ENCODE results near the gene INPP5B.

INPP5B gene

DNA sequence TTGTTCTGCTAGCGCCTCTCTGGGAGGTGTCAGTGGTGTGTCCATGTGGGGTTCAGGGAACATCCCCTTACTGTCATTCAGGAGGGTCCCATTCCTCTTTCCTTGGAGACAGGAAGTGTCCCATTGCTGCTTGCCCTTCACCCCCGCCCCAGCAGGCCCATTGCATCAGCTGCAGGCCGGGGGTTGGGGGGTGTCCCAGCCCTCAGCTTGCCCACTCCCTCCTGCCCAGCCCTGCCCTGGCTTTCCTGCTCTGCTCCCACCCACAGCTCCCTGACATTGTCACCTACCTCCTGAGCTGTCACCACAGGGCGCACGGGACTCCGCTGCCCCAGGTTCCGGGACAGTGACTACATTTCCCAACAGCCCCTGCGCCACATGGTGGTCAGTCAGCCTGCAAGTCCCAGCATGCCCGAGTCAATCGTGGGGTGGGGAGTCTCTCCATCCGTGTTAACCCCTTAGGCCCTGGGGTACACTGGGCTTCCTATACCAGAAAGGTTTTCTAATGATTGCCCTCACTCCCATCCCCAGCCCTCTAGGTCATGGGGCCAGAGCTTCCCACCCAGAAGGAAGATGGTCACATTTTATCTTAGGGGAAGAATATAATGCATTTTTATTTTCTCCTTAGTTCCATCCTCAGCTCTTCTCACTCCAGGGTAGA is at the start of gene INPP5B:
TSS of gene INPP5B (minus strand) at position 351 of the 658 bp plus-strand sequence. CDS start 745 bp downstream, outside the sequence.
- H2AFZ ChIP-seq (ENCODE audit: low read length) = peak within 1 kb of the TSS; percentile 33; the same call in 1 of the 2 replicates
- H4K20me1 ChIP-seq (ENCODE audit: insufficient read depth, low read length, poor library complexity, severe bottlenecking) = no peaks in the 10 kb centered on the region
- H3K4me1 ChIP-seq (ENCODE audit: insufficient read depth, low read length, poor library complexity, severe bottlenecking) = no peaks in the 10 kb centered on the region
- H3F3A ChIP-seq (ENCODE audit: low read depth) = no peaks in the 10 kb centered on the region
- H3K9ac ChIP-seq (ENCODE audit: low read depth, low read length, poor library complexity, severe bottlenecking) = no peak within 1 kb of the TSS
- no peaks in the 10 kb centered on the region for H3K79me2 ChIP-seq (ENCODE audit: insufficient read depth, low read length)
- no peak within 1 kb of the TSS for H3K4me2 ChIP-seq (ENCODE audit: low read depth, low read length, poor library complexity, severe bottlenecking)
- TF ChIP-seq, protein P1, sequence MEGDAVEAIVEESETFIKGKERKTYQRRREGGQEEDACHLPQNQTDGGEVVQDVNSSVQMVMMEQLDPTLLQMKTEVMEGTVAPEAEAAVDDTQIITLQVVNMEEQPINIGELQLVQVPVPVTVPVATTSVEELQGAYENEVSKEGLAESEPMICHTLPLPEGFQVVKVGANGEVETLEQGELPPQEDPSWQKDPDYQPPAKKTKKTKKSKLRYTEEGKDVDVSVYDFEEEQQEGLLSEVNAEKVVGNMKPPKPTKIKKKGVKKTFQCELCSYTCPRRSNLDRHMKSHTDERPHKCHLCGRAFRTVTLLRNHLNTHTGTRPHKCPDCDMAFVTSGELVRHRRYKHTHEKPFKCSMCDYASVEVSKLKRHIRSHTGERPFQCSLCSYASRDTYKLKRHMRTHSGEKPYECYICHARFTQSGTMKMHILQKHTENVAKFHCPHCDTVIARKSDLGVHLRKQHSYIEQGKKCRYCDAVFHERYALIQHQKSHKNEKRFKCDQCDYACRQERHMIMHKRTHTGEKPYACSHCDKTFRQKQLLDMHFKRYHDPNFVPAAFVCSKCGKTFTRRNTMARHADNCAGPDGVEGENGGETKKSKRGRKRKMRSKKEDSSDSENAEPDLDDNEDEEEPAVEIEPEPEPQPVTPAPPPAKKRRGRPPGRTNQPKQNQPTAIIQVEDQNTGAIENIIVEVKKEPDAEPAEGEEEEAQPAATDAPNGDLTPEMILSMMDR (conservative IDR thresholded peaks at IDR 0.05; ENCODE audit: low read length) = no peak
- TF ChIP-seq EZH2phosphoT487 (IDR thresholded peaks at IDR 0.05; ENCODE audit: borderline replicate concordance) = no peak
- no peaks in the 10 kb centered on the region for H3K9me3 ChIP-seq (ENCODE audit: insufficient read depth, low read depth, low read length)
- H3K27me3 ChIP-seq (ENCODE audit: insufficient read depth, low read length, poor library complexity, severe bottlenecking) = no peaks in the 10 kb centered on the region
- no peak within 1 kb of the TSS for H3K4me3 ChIP-seq (ENCODE audit: low read length, poor library complexity, severe bottlenecking)
- no peaks in the 10 kb centered on the region for H3K9me2 ChIP-seq (replicated peaks; ENCODE audit: low read depth, low read length)
- no peaks in the 10 kb centered on the region for H3K36me3 ChIP-seq (ENCODE audit: insufficient read depth, low read length)

DNA sequence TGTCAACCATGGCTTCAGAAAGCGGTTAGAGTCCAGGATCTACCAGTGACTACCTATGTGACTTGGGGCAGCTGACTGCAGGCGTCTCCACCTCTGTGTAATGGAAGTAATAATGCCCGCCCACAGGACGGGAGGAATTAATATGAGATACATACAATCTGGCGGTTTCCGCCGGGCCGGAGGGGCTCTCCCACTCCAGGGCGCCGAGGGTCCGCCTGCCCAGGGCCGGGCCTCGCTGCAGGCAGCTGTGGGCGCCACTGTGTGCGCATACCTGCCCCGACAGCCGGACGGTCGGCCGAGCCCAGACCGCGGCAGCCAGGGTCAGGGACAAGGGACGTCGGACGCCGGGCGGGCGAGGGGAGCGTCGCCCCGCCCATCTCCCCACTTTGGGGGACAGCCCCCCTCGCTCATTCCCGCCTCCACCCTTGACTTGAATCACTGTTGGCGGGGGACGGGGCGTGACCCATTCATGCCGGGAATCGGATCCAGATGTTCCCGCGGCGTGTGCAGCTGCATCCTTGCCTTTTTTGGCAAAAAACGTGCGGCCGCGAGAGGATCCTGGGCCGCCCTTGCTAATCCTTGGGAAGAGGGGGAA is 49.0 kb upstream of the INPP5B start:
- no peak overlapping the region for H3K4me2 ChIP-seq (ENCODE audit: low read depth, low read length, poor library complexity, severe bottlenecking)
- TF ChIP-seq EZH2phosphoT487 (IDR thresholded peaks at IDR 0.05; ENCODE audit: borderline replicate concordance) = no peak
- H4K20me1 ChIP-seq (ENCODE audit: insufficient read depth, low read length, poor library complexity, severe bottlenecking) = no peaks in the 10 kb centered on the region
- H2AFZ ChIP-seq (ENCODE audit: low read length) = no peak overlapping the region
- peaks cover 27% of the 10 kb centered on the region; the same call in 1 of the 2 replicates for H3K79me2 ChIP-seq (ENCODE audit: insufficient read depth, low read length)
- peaks cover 28% of the 10 kb centered on the region for H3K4me1 ChIP-seq (ENCODE audit: insufficient read depth, low read length, poor library complexity, severe bottlenecking)
- no peaks in the 10 kb centered on the region; the same call in 1 of the 2 replicates for H3F3A ChIP-seq (ENCODE audit: low read depth)
- no peak overlapping the region for H3K4me3 ChIP-seq (ENCODE audit: low read length, poor library complexity, severe bottlenecking)
- H3K27me3 ChIP-seq (ENCODE audit: insufficient read depth, low read length, poor library complexity, severe bottlenecking) = no peaks in the 10 kb centered on the region
- peaks cover 5% of the 10 kb centered on the region; the same call in 1 of the 2 replicates for H3K36me3 ChIP-seq (ENCODE audit: insufficient read depth, low read length)
- no peak overlapping the region for H3K9ac ChIP-seq (ENCODE audit: low read depth, low read length, poor library complexity, severe bottlenecking)
- H3K9me3 ChIP-seq (ENCODE audit: insufficient read depth, low read depth, low read length) = no peaks in the 10 kb centered on the region
- no peaks in the 10 kb centered on the region for H3K9me2 ChIP-seq (replicated peaks; ENCODE audit: low read depth, low read length)

DNA sequence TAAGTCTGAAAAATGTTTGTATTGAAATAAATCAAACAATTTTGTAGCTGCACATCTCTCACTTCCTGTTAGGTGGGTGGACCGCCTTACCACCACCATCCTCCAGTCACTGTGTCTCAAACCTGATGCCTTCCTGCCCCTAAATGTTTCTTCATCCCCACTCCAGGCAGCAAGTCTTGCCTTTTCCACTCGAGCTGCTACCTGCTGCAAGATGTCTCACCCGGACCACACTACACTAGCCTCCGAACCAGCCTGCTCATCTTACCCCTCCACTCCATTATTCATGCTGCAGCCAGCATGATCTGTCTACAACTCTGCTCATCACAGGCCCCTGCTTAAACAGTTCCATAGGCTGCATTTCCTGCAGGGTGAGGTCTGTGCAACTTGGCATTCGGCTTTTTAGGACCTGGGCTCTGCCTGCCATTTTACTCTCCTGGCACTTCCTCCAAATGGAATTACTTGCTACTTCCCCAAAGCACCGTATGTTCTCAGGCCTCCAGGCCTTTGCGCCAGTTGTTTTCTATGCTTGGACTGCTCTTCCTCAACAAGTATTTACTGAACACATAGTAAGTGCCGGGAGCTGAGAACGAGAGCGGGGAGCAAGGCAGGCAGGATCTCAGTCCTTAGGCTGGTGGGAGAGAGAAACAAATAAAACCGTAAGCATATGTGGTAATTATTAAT is 48.2 kb upstream of the INPP5B start:
- H3F3A ChIP-seq (ENCODE audit: low read depth) = no peaks in the 10 kb centered on the region; the same call in 1 of the 2 replicates
- no peaks in the 10 kb centered on the region for H4K20me1 ChIP-seq (ENCODE audit: insufficient read depth, low read length, poor library complexity, severe bottlenecking)
- H3K9ac ChIP-seq (ENCODE audit: low read depth, low read length, poor library complexity, severe bottlenecking) = no peak overlapping the region
- H3K36me3 ChIP-seq (ENCODE audit: insufficient read depth, low read length) = peaks cover 5% of the 10 kb centered on the region; the same call in 1 of the 2 replicates
- no peak overlapping the region for H2AFZ ChIP-seq (ENCODE audit: low read length)
- H3K4me1 ChIP-seq (ENCODE audit: insufficient read depth, low read length, poor library complexity, severe bottlenecking) = peaks cover 20% of the 10 kb centered on the region
- H3K79me2 ChIP-seq (ENCODE audit: insufficient read depth, low read length) = peaks cover 25% of the 10 kb centered on the region; the same call in 1 of the 2 replicates
- TF ChIP-seq, protein P1 (conservative IDR thresholded peaks at IDR 0.05; ENCODE audit: low read length) = no peak
- no peak for TF ChIP-seq EZH2phosphoT487 (IDR thresholded peaks at IDR 0.05; ENCODE audit: borderline replicate concordance)
- H3K9me3 ChIP-seq (ENCODE audit: insufficient read depth, low read depth, low read length) = no peaks in the 10 kb centered on the region
- H3K9me2 ChIP-seq (replicated peaks; ENCODE audit: low read depth, low read length) = no peaks in the 10 kb centered on the region
- H3K4me2 ChIP-seq (ENCODE audit: low read depth, low read length, poor library complexity, severe bottlenecking) = no peak overlapping the region
- no peak overlapping the region for H3K4me3 ChIP-seq (ENCODE audit: low read length, poor library complexity, severe bottlenecking)
- H3K27me3 ChIP-seq (ENCODE audit: insufficient read depth, low read length, poor library complexity, severe bottlenecking) = no peaks in the 10 kb centered on the region

All from Loucy (cell line).